Activated T-cell treated with anti-CD3 and anti-CD28 coated beads, Interleukin-2, amount 50 U/mL, for 4 hours (primary cell): ENCODE results near the gene DNAH8. TPM values are rescaled to one million over a fixed set of nuclear protein-coding genes. Genes with fewer than 3 reads are reported as not detected.

ENCODE experiments used
- ATAC-seq, 2 donors: fragments of 200-7000 bp; cut with Tn5 transposase; one replicate each; pipeline ENCODE4 v1.10.0; 2021
- DNase-seq: peaks from one replicate; pipeline ENCODE4 v3.0.0-alpha.2; 2020
- H3K27me3 Mint-ChIP-seq: one replicate; pipeline ENCODE4 v1.8.0; 2021; ENCODE audit warnings: low read depth, mixed read lengths
- H3K36me3 Mint-ChIP-seq: one replicate; pipeline ENCODE4 v1.8.0; 2022; ENCODE audit warnings: mixed read lengths; ENCODE audit not compliant: insufficient read depth
- H3K4me1 Mint-ChIP-seq: one replicate; pipeline ENCODE4 v1.8.0; 2021; ENCODE audit warnings: low read depth, mixed read lengths
- H3K4me3 Mint-ChIP-seq: one replicate; pipeline ENCODE4 v1.8.0; 2021; ENCODE audit warnings: mild to moderate bottlenecking, moderate library complexity, mixed read lengths
- H3K9me3 Mint-ChIP-seq: one replicate; pipeline ENCODE4 v1.8.0; 2021; ENCODE audit warnings: mixed read lengths
- total RNA-seq, 3 donors: library from RNA; stranded (reverse); gene quantifications; one replicate each; pipeline ENCODE4 v1.2.1, GENCODE V29; 2021

DNAH8 gene
- total RNA-seq, 3 donors from 2014 or later, result 0.11 to 0.22 (median 0.13) TPM

DNA sequence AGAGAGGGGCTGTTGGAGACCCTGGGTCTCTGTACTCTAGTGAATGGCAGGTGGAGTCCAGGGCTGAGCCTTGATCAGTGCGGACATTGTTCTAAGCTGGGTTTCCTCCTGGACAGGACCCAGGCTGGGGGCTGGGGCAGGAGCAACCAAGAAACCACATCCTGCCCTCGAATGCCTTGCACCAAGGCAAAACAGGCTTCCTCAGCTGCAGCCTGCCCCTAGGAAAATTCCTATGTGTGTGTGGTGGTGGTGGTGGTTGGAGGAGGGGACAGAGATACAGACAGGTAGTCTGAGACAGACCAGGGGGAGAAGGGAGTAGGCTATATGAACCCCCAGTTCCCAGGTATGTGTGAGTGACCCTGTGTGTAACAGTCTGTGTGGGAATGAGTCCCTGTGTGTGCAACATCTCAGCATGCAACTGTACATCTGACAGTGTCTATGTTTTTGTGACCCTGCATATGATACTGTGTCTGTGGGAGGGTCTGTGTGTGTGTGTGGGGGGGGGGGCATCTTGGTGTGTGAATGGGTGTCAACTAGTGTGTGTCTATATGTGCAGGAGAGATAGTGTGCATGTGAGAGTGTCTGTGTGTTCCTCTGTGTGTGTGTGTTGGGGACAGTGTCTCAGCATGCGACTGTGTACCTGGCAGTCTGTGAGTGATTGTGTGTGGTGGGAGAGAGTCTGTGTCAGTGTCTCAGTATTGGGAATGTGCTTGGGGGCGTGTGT lies 336.4 kb downstream of the DNAH8 start:
- Mint-ChIP-seq H3K4me3 (no peak overlapping the region), H3K9me3 (no peaks in the 10 kb centered on the region), H3K27me3 (peaks cover 40% of the 10 kb centered on the region), H3K4me1 (peaks cover 20% of the 10 kb centered on the region), H3K36me3 (no peaks in the 10 kb centered on the region)
- DNase-seq (no peak), ATAC-seq (no peak)

GRCh38 chr6:39053016-39053624 lies 338.0 kb downstream of the DNAH8 start:
- Mint-ChIP-seq H3K4me1 (peaks cover 20% of the 10 kb centered on the region), H3K36me3 (no peaks in the 10 kb centered on the region), H3K4me3 (no peak overlapping the region), H3K9me3 (no peaks in the 10 kb centered on the region), H3K27me3 (peaks cover 27% of the 10 kb centered on the region)
- DNase-seq, result no peak
- no peak for ATAC-seq

DNA sequence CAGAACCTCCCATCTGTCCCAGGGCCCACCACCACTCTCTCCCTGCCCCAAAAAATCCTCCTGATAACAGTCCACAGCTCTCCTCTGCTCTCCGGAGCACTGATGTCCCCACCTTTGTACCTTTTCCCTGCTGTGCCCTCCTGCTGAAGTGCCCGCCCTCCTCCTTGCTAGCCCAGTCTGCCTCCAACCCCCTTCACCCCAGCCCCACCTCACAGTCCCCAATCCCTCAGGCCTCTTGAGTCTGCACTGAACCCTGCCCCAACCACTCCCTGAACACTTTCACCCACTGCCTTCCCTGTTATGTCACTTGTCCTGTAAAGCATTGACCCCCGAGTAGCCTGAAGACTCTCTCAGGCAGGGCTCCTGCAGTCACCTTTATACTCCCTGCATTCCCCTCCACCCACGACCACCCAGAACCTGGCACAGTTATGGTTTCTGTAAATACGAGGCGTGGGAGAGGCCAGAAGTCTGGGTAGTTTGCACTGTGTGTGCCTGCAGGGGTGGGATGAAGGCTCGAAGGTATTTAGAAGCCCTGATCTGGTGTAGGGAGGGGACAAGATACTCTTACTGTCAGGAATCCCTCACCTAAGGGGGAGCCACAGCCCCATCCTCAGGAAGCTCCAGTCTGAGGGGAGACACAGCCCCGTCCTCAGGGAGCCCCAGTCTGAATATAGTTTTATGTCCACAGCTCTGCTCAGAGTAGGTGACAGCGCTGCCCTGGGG lies 338.9 kb downstream of the DNAH8 start:
- no peak overlapping the region for H3K4me3 Mint-ChIP-seq
- peaks cover 27% of the 10 kb centered on the region for H3K27me3 Mint-ChIP-seq
- H3K36me3 Mint-ChIP-seq, result no peaks in the 10 kb centered on the region
- H3K4me1 Mint-ChIP-seq, result peaks cover 20% of the 10 kb centered on the region
- DNase-seq (no peak), ATAC-seq (no peak)
- H3K9me3 Mint-ChIP-seq, result no peaks in the 10 kb centered on the region

DNA sequence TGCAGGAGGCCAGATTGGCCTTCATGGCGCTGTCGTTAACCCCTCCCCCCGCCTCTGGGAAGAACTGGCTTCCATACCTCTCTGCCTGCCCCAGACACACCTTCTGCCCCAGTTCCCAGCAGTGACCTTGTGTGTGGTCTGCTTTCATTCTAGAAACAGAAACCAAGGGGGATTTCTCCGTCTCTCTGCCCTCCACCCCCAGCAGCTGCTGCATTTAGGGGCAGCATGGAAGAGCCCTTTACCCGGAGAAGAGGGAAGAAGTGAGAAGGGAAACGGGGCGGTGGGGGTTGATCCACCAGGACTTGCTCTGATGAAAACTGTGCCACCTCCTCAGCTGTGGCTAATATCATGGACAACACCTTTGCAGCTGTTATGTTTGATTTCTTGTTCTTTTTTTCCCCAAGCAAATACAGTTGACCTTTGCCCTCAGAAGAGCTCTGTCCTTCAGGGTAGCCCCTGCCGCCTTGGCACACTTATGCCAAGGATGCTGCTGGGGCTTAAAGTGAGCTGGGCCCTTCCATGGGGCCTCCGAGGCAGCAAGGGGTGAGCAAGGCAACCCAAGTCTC lies 339.5 kb downstream of the DNAH8 start:
- H3K36me3 Mint-ChIP-seq, result no peaks in the 10 kb centered on the region
- no peak overlapping the region for H3K4me3 Mint-ChIP-seq

DNA sequence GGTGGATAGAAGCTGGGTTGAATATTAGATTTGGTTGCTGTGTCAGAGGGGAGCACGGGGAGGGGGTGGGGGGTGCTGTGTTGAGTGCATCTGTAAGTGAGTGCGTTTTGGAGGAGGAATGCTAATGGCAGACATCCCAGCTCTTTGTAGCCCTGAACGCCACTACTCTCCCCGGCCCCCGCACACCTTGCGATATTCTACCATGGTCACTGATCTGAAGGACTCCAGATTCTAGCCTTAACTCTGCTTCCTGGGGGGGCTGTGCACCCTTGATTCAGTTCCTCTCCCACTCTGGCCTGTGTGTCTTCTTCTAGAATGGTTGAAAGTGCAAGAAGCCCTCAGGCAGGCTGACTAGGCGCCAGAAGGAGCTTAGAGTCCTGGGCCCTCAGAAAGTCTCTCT lies 340.6 kb downstream of the DNAH8 start:
- H3K27me3 Mint-ChIP-seq, result peaks cover 14% of the 10 kb centered on the region
- ATAC-seq (no peak), DNase-seq (no peak)
- H3K4me1 Mint-ChIP-seq, result peaks cover 14% of the 10 kb centered on the region
- no peaks in the 10 kb centered on the region for H3K9me3 Mint-ChIP-seq
- no peaks in the 10 kb centered on the region for H3K36me3 Mint-ChIP-seq
- H3K4me3 Mint-ChIP-seq, result no peak overlapping the region

More for the DNA sequence above, 339.5 kb downstream of the DNAH8 start:
- H3K9me3 Mint-ChIP-seq, result no peaks in the 10 kb centered on the region
- DNase-seq (no peak), ATAC-seq (no peak)
- peaks cover 16% of the 10 kb centered on the region for H3K4me1 Mint-ChIP-seq
- H3K27me3 Mint-ChIP-seq, result peaks cover 21% of the 10 kb centered on the region

- no peaks in the 10 kb centered on the region for H3K36me3 Mint-ChIP-seq
- no peaks in the 10 kb centered on the region for H3K9me3 Mint-ChIP-seq
- no peak overlapping the region for H3K4me3 Mint-ChIP-seq
- no peak for ATAC-seq
- H3K4me1 Mint-ChIP-seq, result peaks cover 10% of the 10 kb centered on the region
- peaks cover 14% of the 10 kb centered on the region for H3K27me3 Mint-ChIP-seq
- no peak for DNase-seq
Measured at GRCh38 chr6:39056191-39056590, 341.1 kb downstream of the DNAH8 start.

- H3K9me3 Mint-ChIP-seq, result no peaks in the 10 kb centered on the region
Measured at GRCh38 chr6:39056681-39057080, 341.6 kb downstream of the DNAH8 start.

DNA sequence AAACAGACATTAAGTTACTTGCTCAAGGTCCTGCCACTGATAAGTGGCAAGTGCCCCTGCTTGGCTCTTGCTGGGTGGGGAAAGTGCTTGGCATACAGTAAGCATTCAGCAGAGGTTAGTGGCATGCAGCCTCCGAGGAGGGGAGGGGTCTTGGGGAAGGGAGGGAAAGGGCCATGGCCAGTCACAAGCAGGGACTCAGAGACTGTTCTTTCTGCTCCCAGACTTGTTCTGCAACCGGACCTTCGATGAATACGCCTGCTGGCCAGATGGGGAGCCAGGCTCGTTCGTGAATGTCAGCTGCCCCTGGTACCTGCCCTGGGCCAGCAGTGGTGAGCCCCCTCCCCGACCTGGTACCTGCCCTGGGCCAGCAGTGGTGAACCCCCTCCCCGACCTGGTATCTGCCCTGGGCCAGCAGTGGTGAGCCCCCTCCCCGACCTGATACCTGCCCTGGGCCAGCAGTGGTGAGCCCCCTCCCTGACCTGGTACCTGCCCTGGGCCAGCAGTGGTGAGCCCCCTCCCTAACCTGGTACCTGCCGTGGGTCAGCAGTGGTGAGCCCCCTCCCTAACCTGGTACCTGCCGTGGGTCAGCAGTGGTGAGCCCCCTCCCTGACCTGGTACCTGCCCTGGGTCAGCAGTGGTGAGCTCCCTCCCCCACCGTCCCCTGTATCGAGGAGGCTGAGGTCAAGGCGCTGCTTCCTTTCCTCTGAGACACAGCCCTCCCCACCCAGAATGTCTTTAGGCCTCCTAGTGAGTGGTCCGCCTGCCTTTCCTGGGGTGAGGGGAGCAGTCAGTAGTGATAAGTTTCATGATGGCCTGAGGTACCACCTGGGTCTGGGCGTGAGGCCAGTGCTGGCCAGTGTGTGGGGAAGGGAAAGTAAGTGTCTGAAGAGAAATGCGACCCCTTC lies 342.4 kb downstream of the DNAH8 start:
- Mint-ChIP-seq H3K9me3 (no peaks in the 10 kb centered on the region), H3K4me3 (no peak overlapping the region), H3K27me3 (peaks cover 9% of the 10 kb centered on the region), H3K4me1 (peaks cover 2% of the 10 kb centered on the region), H3K36me3 (no peaks in the 10 kb centered on the region)
- DNase-seq (no peak), ATAC-seq (no peak)

More at GRCh38 chr6:39056681-39057080, 341.6 kb downstream of the DNAH8 start:
- Mint-ChIP-seq H3K36me3 (no peaks in the 10 kb centered on the region), H3K4me1 (peaks cover 6% of the 10 kb centered on the region), H3K27me3 (peaks cover 13% of the 10 kb centered on the region), H3K4me3 (no peak overlapping the region)
- ATAC-seq (no peak), DNase-seq (no peak)

DNA sequence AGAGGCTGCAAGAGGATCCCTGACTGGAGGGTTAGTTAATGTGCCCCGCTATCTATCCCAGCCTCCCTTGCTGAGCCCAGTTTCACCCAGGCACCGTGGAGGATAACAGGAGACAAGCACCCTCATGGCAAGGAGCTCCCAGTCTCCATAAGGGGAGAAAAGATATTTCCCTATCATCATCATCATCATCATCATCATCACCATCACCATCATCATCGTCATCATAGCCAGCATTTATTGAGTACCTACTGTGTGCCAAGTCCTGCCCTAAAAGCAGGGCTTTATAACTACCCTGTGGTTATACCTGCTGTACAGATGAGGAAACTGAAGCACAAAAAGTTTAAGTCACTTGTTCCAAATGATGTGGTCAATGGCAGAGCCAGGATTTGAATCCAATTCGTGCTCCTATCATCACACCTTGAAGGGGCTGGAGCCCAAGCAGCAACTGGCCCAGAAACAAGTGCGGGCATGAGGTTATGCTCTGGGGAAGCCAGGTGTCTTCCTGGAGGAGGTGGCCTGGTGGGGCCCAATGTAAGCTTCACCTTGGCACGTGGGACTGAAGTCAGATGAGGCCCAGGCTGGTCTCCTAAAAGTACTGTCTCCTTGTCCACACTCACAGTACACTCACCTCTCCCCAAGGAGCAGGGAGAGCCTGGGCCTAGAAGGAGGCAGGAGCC lies 343.5 kb downstream of the DNAH8 start:
- Mint-ChIP-seq H3K4me3 (no peak overlapping the region), H3K36me3 (no peaks in the 10 kb centered on the region), H3K27me3 (peaks cover 7% of the 10 kb centered on the region), H3K9me3 (no peaks in the 10 kb centered on the region), H3K4me1 (no peaks in the 10 kb centered on the region)
- no peak for DNase-seq
- ATAC-seq, result no peak

GRCh38 chr6:39059496-39060310 lies 344.6 kb downstream of the DNAH8 start:
- Mint-ChIP-seq H3K4me3 (no peak overlapping the region), H3K36me3 (no peaks in the 10 kb centered on the region), H3K9me3 (no peaks in the 10 kb centered on the region), H3K27me3 (peaks cover 4% of the 10 kb centered on the region), H3K4me1 (no peaks in the 10 kb centered on the region)
- ATAC-seq (no peak), DNase-seq (no peak)

- H3K4me3 Mint-ChIP-seq, result no peak overlapping the region
- no peaks in the 10 kb centered on the region for H3K36me3 Mint-ChIP-seq
- ATAC-seq (no peak), DNase-seq (no peak)
- H3K4me1 Mint-ChIP-seq, result no peaks in the 10 kb centered on the region
- no peaks in the 10 kb centered on the region for H3K9me3 Mint-ChIP-seq
- peaks cover 4% of the 10 kb centered on the region for H3K27me3 Mint-ChIP-seq
Measured at GRCh38 chr6:39060467-39061160, 345.5 kb downstream of the DNAH8 start.

GRCh38 chr6:39061182-39061581 lies 346.1 kb downstream of the DNAH8 start:
- Mint-ChIP-seq H3K4me1 (no peaks in the 10 kb centered on the region), H3K4me3 (no peak overlapping the region)

More at GRCh38 chr6:39061182-39061581, 346.1 kb downstream of the DNAH8 start:
- H3K27me3 Mint-ChIP-seq, result peaks cover 4% of the 10 kb centered on the region
- no peak for ATAC-seq
- no peak for DNase-seq
- H3K9me3 Mint-ChIP-seq, result no peaks in the 10 kb centered on the region
- no peaks in the 10 kb centered on the region for H3K36me3 Mint-ChIP-seq
